ENCODE data around the gene GPR161. TPM values are rescaled to one million over a fixed set of nuclear protein-coding genes. Genes with fewer than 3 reads are reported as not detected.

The GPR161 gene
- total RNA-seq, 1 donor from 2014 or later = 21.9 TPM

DNA sequence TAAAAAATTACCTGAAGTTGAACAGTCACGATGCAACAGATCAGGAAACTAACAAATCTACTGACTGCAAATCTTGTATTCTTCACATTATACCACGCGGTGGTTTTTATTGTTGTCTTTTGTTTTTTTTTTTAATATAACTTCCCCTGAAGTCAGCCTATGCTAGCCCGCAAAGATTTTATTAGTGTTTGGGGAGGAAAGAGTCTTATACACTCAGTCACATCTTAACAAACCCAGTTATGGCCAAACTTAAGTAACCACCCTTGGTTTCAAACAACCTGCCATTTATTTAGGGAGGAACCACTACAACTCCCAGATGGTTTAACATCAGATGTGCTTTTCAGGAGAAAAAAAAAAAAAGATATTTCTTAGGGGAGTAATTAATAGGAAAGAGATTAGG, 15.2 kb upstream of the GPR161 start:
- TF ChIP-seq EZH2 (IDR thresholded peaks at IDR 0.05; ENCODE audit: insufficient read depth, low read length) = no peak
- TF ChIP-seq, protein P1, sequence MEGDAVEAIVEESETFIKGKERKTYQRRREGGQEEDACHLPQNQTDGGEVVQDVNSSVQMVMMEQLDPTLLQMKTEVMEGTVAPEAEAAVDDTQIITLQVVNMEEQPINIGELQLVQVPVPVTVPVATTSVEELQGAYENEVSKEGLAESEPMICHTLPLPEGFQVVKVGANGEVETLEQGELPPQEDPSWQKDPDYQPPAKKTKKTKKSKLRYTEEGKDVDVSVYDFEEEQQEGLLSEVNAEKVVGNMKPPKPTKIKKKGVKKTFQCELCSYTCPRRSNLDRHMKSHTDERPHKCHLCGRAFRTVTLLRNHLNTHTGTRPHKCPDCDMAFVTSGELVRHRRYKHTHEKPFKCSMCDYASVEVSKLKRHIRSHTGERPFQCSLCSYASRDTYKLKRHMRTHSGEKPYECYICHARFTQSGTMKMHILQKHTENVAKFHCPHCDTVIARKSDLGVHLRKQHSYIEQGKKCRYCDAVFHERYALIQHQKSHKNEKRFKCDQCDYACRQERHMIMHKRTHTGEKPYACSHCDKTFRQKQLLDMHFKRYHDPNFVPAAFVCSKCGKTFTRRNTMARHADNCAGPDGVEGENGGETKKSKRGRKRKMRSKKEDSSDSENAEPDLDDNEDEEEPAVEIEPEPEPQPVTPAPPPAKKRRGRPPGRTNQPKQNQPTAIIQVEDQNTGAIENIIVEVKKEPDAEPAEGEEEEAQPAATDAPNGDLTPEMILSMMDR (IDR thresholded peaks at IDR 0.05; ENCODE audit: insufficient read depth, low read depth, low read length) = no peak
- Mint-ChIP-seq H3K4me1 (ENCODE audit: low read depth, unreplicated experiment) (no peaks in the 10 kb centered on the region), H3K4me3 (ENCODE audit: unreplicated experiment) (no peak overlapping the region), H3K9me3 (ENCODE audit: unreplicated experiment) (peaks cover 3% of the 10 kb centered on the region), H3K27ac (ENCODE audit: unreplicated experiment) (no peak overlapping the region), H3K36me3 (ENCODE audit: low read depth, unreplicated experiment) (no peaks in the 10 kb centered on the region), H3K27me3 (ENCODE audit: low read depth, unreplicated experiment) (no peaks in the 10 kb centered on the region)
- Histone ChIP-seq H3K4me1 (ENCODE audit: insufficient read depth, low read length) (no peaks in the 10 kb centered on the region), H3K27ac (ENCODE audit: low read depth, low read length) (no peak overlapping the region), H3K9me3 (ENCODE audit: insufficient read depth, low read depth, low read length) (no peaks in the 10 kb centered on the region), H3K27me3 (ENCODE audit: insufficient read depth, low read length) (no peaks in the 10 kb centered on the region), H3K79me2 (ENCODE audit: insufficient read depth, low read length) (no peaks in the 10 kb centered on the region), H4K20me1 (ENCODE audit: insufficient read depth, low read length) (no peaks in the 10 kb centered on the region), H2AFZ (ENCODE audit: low read depth, low read length) (no peak overlapping the region), H3K4me3 (ENCODE audit: insufficient read depth, low read depth, low read length) (no peak overlapping the region), H3K4me2 (ENCODE audit: low read length) (no peak overlapping the region), H3K36me3 (ENCODE audit: insufficient read depth, low read length) (no peaks in the 10 kb centered on the region), H3K9ac (ENCODE audit: low read length) (no peak overlapping the region)
- no peak for FAIRE-seq
- no peak for DNase-seq (ENCODE audit: low read depth)

DNA sequence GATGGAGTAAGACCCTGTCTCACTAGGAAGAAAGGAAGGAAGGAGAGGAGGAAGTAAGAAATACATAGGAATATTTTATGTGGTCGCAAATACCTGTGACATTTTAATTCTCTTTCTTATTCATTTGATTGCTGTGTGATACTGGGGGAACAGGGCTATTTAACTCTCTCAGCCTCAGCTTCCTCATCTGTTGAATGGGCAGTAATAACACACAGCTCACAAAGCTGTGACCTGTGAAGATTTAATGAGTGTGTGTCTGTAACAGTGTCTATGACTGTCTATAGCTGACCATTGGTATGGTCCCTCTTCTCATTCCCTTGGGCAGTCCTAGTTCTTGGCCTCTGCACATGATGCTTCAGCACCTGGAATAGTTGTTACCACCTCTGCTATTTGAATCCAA, 13.6 kb upstream of the GPR161 start:
- Mint-ChIP-seq H3K4me3 (ENCODE audit: unreplicated experiment) (no peak overlapping the region), H3K9me3 (ENCODE audit: unreplicated experiment) (peaks cover 3% of the 10 kb centered on the region), H3K27me3 (ENCODE audit: low read depth, unreplicated experiment) (no peaks in the 10 kb centered on the region), H3K36me3 (ENCODE audit: low read depth, unreplicated experiment) (no peaks in the 10 kb centered on the region), H3K4me1 (ENCODE audit: low read depth, unreplicated experiment) (peaks cover under 1% of the 10 kb centered on the region), H3K27ac (ENCODE audit: unreplicated experiment) (no peak overlapping the region)
- H3K79me2 ChIP-seq (ENCODE audit: insufficient read depth, low read length) = no peaks in the 10 kb centered on the region
- no peak overlapping the region for H2AFZ ChIP-seq (ENCODE audit: low read depth, low read length)
- TF ChIP-seq, protein P1 (IDR thresholded peaks at IDR 0.05; ENCODE audit: insufficient read depth, low read depth, low read length) = no peak
- TF ChIP-seq EZH2 (IDR thresholded peaks at IDR 0.05; ENCODE audit: insufficient read depth, low read length) = no peak
- no peaks in the 10 kb centered on the region for H3K9me3 ChIP-seq (ENCODE audit: insufficient read depth, low read depth, low read length)
- DNase-seq (ENCODE audit: low read depth) (no peak), FAIRE-seq (no peak)
- H3K36me3 ChIP-seq (ENCODE audit: insufficient read depth, low read length) = no peaks in the 10 kb centered on the region
- no peak overlapping the region for H3K27ac ChIP-seq (ENCODE audit: low read depth, low read length)
- no peak overlapping the region for H3K9ac ChIP-seq (ENCODE audit: low read length)
- no peaks in the 10 kb centered on the region for H3K4me1 ChIP-seq (ENCODE audit: insufficient read depth, low read length)
- no peaks in the 10 kb centered on the region for H4K20me1 ChIP-seq (ENCODE audit: insufficient read depth, low read length)
- no peak overlapping the region for H3K4me2 ChIP-seq (ENCODE audit: low read length)
- H3K27me3 ChIP-seq (ENCODE audit: insufficient read depth, low read length) = no peaks in the 10 kb centered on the region
- no peak overlapping the region for H3K4me3 ChIP-seq (ENCODE audit: insufficient read depth, low read depth, low read length)

DNA sequence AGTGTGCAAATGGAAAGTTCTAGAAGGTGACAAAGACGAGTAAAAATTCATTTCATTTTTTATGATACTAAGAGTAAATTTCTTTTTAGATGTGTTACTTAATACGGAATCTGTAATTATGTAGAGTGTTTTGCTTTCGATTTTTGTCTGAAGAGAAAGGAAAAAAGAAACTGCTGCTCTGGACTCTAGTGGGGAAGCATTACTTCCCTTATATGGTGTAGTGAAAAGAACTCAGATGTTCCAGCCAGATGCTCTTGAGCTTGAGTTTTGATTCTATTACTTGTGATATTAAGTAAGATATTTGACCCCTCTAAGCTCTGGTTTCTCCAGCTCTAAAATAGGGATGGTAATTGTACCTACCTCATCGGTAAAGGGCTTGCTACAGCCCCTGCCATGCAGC, 12.2 kb upstream of the GPR161 start:
- H3K9ac ChIP-seq (ENCODE audit: low read length) = no peak overlapping the region
- no peak overlapping the region for H3K4me3 ChIP-seq (ENCODE audit: insufficient read depth, low read depth, low read length)
- no peak for DNase-seq (ENCODE audit: low read depth)
- Mint-ChIP-seq H3K36me3 (ENCODE audit: low read depth, unreplicated experiment) (no peaks in the 10 kb centered on the region), H3K4me1 (ENCODE audit: low read depth, unreplicated experiment) (peaks cover 3% of the 10 kb centered on the region), H3K9me3 (ENCODE audit: unreplicated experiment) (no peaks in the 10 kb centered on the region), H3K27me3 (ENCODE audit: low read depth, unreplicated experiment) (no peaks in the 10 kb centered on the region), H3K4me3 (ENCODE audit: unreplicated experiment) (no peak overlapping the region), H3K27ac (ENCODE audit: unreplicated experiment) (no peak overlapping the region)
- no peak overlapping the region for H2AFZ ChIP-seq (ENCODE audit: low read depth, low read length)
- H3K4me1 ChIP-seq (ENCODE audit: insufficient read depth, low read length) = no peaks in the 10 kb centered on the region
- no peaks in the 10 kb centered on the region for H3K79me2 ChIP-seq (ENCODE audit: insufficient read depth, low read length)
- H3K27me3 ChIP-seq (ENCODE audit: insufficient read depth, low read length) = no peaks in the 10 kb centered on the region
- no peak for TF ChIP-seq EZH2 (IDR thresholded peaks at IDR 0.05; ENCODE audit: insufficient read depth, low read length)
- no peak for FAIRE-seq
- no peak overlapping the region for H3K4me2 ChIP-seq (ENCODE audit: low read length)
- no peaks in the 10 kb centered on the region for H3K9me3 ChIP-seq (ENCODE audit: insufficient read depth, low read depth, low read length)
- H4K20me1 ChIP-seq (ENCODE audit: insufficient read depth, low read length) = no peaks in the 10 kb centered on the region
- H3K36me3 ChIP-seq (ENCODE audit: insufficient read depth, low read length) = no peaks in the 10 kb centered on the region
- H3K27ac ChIP-seq (ENCODE audit: low read depth, low read length) = no peak overlapping the region

Data from astrocyte (in vitro differentiated cells and primary cell).